K562 (cell line): Measurements from ENCODE around the gene YEATS2.

Experiments used
- KLF16 ChIP-seq: IDR thresholded peaks from 2 replicates; pipeline ENCODE4 v1.6.1; 2016; ENCODE audit warnings: antibody characterized with exemption
- ZNF224 ChIP-seq: sonication (generic); formaldehyde crosslinking; IDR thresholded peaks from 2 replicates; pipeline ENCODE4 v1.8.0; 2022; ENCODE audit warnings: mild to moderate bottlenecking, missing genetic modification reagents
- TF ChIP-seq, protein P1 (sequence below), 3 experiments: IDR thresholded peaks in 2 of 3; conservative IDR thresholded peaks in 1 of 3; 2 replicates each; pipeline ENCODE4 v1.5.1; 2011 to 2012; ENCODE audit warnings: low read length in 3 of 3, mild to moderate bottlenecking in 3 of 3, control low read depth in 2 of 3, improper control_type of control experiment in 1 of 3, inconsistent platforms in 1 of 3, low read depth in 1 of 3, mixed read lengths in 1 of 3, moderate library complexity in 1 of 3; ENCODE audit not compliant: insufficient read depth in 2 of 3
- TF ChIP-seq, protein P2 (sequence below): sonication (generic); formaldehyde crosslinking; IDR thresholded peaks from 2 replicates; pipeline ENCODE4 v1.8.1; 2022; ENCODE audit warnings: missing genetic modification reagents

DNA sequence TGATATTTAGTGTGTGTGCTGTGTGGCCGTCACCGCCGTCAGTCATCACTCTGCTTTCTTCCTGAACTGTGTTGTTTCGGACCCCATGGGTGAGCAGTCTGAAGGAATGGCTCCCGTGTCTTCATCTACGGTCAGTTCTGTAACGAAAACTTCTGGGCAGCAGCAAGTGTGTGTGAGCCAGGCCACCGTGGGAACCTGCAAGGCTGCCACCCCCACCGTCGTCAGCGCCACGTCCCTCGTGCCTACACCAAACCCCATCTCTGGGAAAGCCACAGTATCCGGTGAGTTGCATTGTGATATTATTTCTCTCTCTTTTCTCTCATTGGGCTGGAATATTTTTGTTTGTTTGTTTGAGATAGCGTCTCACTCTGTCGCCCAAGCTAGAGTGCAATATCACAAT, 93.1 kb downstream of the YEATS2 start:
- TF ChIP-seq, protein P1, sequence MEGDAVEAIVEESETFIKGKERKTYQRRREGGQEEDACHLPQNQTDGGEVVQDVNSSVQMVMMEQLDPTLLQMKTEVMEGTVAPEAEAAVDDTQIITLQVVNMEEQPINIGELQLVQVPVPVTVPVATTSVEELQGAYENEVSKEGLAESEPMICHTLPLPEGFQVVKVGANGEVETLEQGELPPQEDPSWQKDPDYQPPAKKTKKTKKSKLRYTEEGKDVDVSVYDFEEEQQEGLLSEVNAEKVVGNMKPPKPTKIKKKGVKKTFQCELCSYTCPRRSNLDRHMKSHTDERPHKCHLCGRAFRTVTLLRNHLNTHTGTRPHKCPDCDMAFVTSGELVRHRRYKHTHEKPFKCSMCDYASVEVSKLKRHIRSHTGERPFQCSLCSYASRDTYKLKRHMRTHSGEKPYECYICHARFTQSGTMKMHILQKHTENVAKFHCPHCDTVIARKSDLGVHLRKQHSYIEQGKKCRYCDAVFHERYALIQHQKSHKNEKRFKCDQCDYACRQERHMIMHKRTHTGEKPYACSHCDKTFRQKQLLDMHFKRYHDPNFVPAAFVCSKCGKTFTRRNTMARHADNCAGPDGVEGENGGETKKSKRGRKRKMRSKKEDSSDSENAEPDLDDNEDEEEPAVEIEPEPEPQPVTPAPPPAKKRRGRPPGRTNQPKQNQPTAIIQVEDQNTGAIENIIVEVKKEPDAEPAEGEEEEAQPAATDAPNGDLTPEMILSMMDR (IDR thresholded peaks at IDR 0.05 in 2 of 3, conservative IDR thresholded peaks at IDR 0.05 in 1 of 3; ENCODE audit: insufficient read depth in 2 of 3, low read depth in 1 of 3, low read length in 3 of 3): no peak
- TF ChIP-seq KLF16 (no peak), ZNF224 (CRISPR knock-in tag) (no peak)
- TF ChIP-seq, protein P2, sequence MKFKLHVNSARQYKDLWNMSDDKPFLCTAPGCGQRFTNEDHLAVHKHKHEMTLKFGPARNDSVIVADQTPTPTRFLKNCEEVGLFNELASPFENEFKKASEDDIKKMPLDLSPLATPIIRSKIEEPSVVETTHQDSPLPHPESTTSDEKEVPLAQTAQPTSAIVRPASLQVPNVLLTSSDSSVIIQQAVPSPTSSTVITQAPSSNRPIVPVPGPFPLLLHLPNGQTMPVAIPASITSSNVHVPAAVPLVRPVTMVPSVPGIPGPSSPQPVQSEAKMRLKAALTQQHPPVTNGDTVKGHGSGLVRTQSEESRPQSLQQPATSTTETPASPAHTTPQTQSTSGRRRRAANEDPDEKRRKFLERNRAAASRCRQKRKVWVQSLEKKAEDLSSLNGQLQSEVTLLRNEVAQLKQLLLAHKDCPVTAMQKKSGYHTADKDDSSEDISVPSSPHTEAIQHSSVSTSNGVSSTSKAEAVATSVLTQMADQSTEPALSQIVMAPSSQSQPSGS (CRISPR knock-in tag): no peak
